Hematopoietic multipotent progenitor cell (in vitro differentiated cells): ENCODE data around the gene BLM. TPM values are rescaled to one million over a fixed set of nuclear protein-coding genes. Genes with fewer than 3 reads are reported as not detected.
"Not testable (repeated sequence)": the region's sequence is repeated elsewhere in the genome, so short reads cannot be mapped to it uniquely, and the experiment has no call there.

Source experiments
- DNase-seq, 3 donors: peaks; one replicate each; pipeline ENCODE4 v3.0.0-alpha.2; 2011 to 2015; ENCODE audit warnings: low read depth in 2 of 3, low spot score in 2 of 3
- total RNA-seq: library from RNA; depleted of rRNA; stranded (reverse); fragments of >200 nt; gene quantifications from one replicate; pipeline ENCODE4 v1.2.3, GENCODE V29; 2012

The BLM gene
- total RNA-seq, 1 donor: 5.1 TPM

- DNase-seq: no peak
Observed at GRCh38 chr15:90817117-90818057, 100.2 kb downstream of the BLM start.

- DNase-seq: peak in 2 of 3 donors; percentile 66 to 79
Observed at GRCh38 chr15:90818251-90819210, 101.4 kb downstream of the BLM start.

- DNase-seq: no peak
Observed at GRCh38 chr15:90819390-90819789, 102.2 kb downstream of the BLM start.

GRCh38 chr15:90819850-90820249, 102.7 kb downstream of the BLM start:
- DNase-seq: no peak

- DNase-seq: no peak
Observed at GRCh38 chr15:90820481-90820880, 103.3 kb downstream of the BLM start.

- DNase-seq: no peak
Observed at GRCh38 chr15:90822204-90822955, 105.2 kb downstream of the BLM start.

GRCh38 chr15:90823455-90823974, 106.4 kb downstream of the BLM start:
- no peak for DNase-seq

- not testable (repeated sequence) for DNase-seq
Observed at GRCh38 chr15:90825115-90825899, 108.2 kb downstream of the BLM start.

- DNase-seq: not testable (repeated sequence)
Observed at GRCh38 chr15:90826206-90826885, 109.2 kb downstream of the BLM start.

GRCh38 chr15:90826886-90827435, 109.8 kb downstream of the BLM start:
- no peak for DNase-seq

- DNase-seq: no peak
Observed at GRCh38 chr15:90828111-90828510, 111.0 kb downstream of the BLM start.

GRCh38 chr15:90829126-90829525, 112.0 kb downstream of the BLM start:
- DNase-seq: no peak

- DNase-seq: peak in 2 of 3 donors; percentile 83 to 86
Observed at GRCh38 chr15:90829942-90830440, 112.8 kb downstream of the BLM start.

GRCh38 chr15:90834626-90835025, 117.5 kb downstream of the BLM start:
- DNase-seq: no peak

- DNase-seq: no peak
Observed at GRCh38 chr15:90836296-90836871, 119.2 kb downstream of the BLM start.

- DNase-seq: no peak
Observed at GRCh38 chr15:90837094-90837493, 119.9 kb downstream of the BLM start.

GRCh38 chr15:90838139-90838538, 121.0 kb downstream of the BLM start:
- DNase-seq: peak in 2 of 3 donors; percentile 90 to 91

- no peak for DNase-seq
Observed at GRCh38 chr15:90838544-90838943, 121.4 kb downstream of the BLM start.
